ENCODE results near the gene SETDB2. TPM values are rescaled to one million over a fixed set of nuclear protein-coding genes. Genes with fewer than 3 reads are reported as not detected.

Gene SETDB2
- total RNA-seq, 1 donor from 2014 or later: 10.8 TPM

DNA sequence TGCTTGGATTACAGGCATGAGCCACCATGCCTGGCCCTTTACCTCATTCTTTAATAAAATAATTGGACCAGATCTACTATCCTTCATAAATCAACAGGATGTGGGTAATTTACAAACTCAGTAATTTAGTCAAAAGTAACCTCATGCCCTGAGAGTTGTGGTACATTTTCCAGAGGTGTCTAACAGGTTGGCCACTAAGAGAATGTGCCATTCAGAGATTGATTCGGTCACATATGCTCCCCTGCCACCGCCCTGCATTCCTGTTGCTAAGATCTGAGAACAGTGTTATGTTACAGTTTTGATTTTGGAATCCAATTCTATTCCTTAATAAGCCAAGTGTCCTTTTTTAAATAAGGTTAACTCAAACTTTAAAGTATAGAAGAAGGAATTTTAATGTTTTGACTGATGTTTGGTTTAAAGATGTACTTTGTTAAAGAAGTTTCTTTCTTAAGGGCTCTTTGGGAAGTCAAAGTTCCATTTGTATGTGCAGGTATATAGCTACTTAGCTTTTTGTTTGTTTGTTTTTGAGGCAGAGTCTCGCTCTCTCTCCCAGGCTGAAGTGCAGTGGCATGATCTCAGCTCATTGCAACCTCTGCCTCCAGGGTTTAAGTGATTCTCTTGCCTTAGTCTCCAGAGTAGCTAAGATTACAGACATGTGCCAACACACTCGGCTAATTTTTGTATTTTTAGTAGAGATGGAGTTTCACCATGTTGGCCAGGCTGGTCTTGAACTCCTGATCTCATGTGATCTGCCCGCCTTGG is 80.8 kb downstream of the SETDB2 start:
- TF ChIP-seq CTCF (IDR thresholded peaks at IDR 0.05; ENCODE audit: unreplicated experiment): no peak
- Mint-ChIP-seq H3K27me3 (ENCODE audit: low read depth) (no peaks in the 10 kb centered on the region), H3K4me3 (no peak overlapping the region), H3K9me3 (no peaks in the 10 kb centered on the region), H3K4me1 (no peaks in the 10 kb centered on the region), H3K27ac (no peak overlapping the region), H3K36me3 (peaks cover 12% of the 10 kb centered on the region)
- DNase-seq (ENCODE audit: low spot score in 2 of 2, unreplicated experiment in 2 of 2): no peak

GRCh38 chr13:49527123-49527522 is 83.0 kb downstream of the SETDB2 start:
- Mint-ChIP-seq H3K9me3 (no peaks in the 10 kb centered on the region), H3K27ac (no peak overlapping the region), H3K4me1 (no peaks in the 10 kb centered on the region), H3K36me3 (peaks cover 20% of the 10 kb centered on the region), H3K27me3 (ENCODE audit: low read depth) (no peaks in the 10 kb centered on the region), H3K4me3 (no peak overlapping the region)
- no peak for TF ChIP-seq CTCF (IDR thresholded peaks at IDR 0.05; ENCODE audit: unreplicated experiment)
- DNase-seq (ENCODE audit: low spot score in 2 of 2, unreplicated experiment in 2 of 2): no peak

DNA sequence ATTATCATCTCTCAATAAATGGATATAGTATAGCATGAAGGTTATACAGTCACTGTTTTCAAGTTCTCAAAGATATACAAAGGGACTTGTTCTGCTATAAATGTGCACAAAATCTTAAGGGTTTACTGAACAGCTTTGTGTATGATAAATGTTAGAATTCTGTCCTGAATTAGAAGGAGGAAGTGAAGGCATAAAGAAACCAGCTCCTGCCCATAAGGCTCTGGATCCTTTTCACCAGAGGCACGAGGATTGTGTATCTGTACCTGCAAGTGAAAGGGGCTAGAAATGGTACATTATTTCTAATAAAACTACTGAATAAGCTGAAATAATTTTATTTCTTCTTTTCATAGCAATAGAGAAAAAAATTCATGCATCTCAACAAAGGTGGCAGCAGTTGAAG is 84.1 kb downstream of the SETDB2 start:
- Mint-ChIP-seq H3K36me3 (peaks cover 22% of the 10 kb centered on the region), H3K27me3 (ENCODE audit: low read depth) (no peaks in the 10 kb centered on the region)

GRCh38 chr13:49530457-49530856 is 86.4 kb downstream of the SETDB2 start:
- Mint-ChIP-seq H3K27ac (no peak overlapping the region), H3K9me3 (no peaks in the 10 kb centered on the region), H3K27me3 (ENCODE audit: low read depth) (no peaks in the 10 kb centered on the region), H3K36me3 (peaks cover 35% of the 10 kb centered on the region), H3K4me3 (no peak overlapping the region), H3K4me1 (no peaks in the 10 kb centered on the region)
- no peak for DNase-seq (ENCODE audit: low spot score in 2 of 2, unreplicated experiment in 2 of 2)
- no peak for TF ChIP-seq CTCF (IDR thresholded peaks at IDR 0.05; ENCODE audit: unreplicated experiment)

More for the DNA sequence above, 84.1 kb downstream of the SETDB2 start:
- DNase-seq (ENCODE audit: low spot score in 2 of 2, unreplicated experiment in 2 of 2): no peak
- no peaks in the 10 kb centered on the region for H3K9me3 Mint-ChIP-seq
- H3K4me3 Mint-ChIP-seq: no peak overlapping the region
- TF ChIP-seq CTCF (IDR thresholded peaks at IDR 0.05; ENCODE audit: unreplicated experiment): no peak
- no peaks in the 10 kb centered on the region for H3K4me1 Mint-ChIP-seq
- no peak overlapping the region for H3K27ac Mint-ChIP-seq

DNA sequence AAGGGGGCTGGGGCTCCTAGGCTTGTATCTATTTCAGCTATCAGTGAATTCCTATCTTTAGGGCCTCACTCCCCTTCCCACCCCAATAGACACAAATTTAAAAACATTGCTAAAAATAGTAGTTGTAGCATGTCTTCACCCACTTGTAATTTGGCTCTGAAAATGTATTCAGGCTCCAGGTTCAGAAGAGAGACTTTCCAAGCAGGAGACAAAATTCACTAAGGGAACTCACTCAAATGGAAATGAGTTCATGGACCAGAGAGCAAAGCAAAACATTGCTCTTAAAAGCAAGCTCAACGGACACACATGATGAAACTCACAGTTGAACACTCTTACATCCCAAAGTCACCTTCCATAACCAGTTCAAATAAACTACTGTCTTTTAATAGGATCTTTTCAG is 88.5 kb downstream of the SETDB2 start:
- H3K36me3 Mint-ChIP-seq: peaks cover 32% of the 10 kb centered on the region
- no peak overlapping the region for H3K27ac Mint-ChIP-seq
- no peaks in the 10 kb centered on the region for H3K4me1 Mint-ChIP-seq
- H3K4me3 Mint-ChIP-seq: no peak overlapping the region
- no peak for TF ChIP-seq CTCF (IDR thresholded peaks at IDR 0.05; ENCODE audit: unreplicated experiment)
- no peaks in the 10 kb centered on the region for H3K27me3 Mint-ChIP-seq (ENCODE audit: low read depth)
- H3K9me3 Mint-ChIP-seq: no peaks in the 10 kb centered on the region
- DNase-seq (ENCODE audit: low spot score in 2 of 2, unreplicated experiment in 2 of 2): no peak

All from mesothelial cell of epicardium (in vitro differentiated cells).